ENCODE data around the gene COL5A1.

The COL5A1 gene

DNA sequence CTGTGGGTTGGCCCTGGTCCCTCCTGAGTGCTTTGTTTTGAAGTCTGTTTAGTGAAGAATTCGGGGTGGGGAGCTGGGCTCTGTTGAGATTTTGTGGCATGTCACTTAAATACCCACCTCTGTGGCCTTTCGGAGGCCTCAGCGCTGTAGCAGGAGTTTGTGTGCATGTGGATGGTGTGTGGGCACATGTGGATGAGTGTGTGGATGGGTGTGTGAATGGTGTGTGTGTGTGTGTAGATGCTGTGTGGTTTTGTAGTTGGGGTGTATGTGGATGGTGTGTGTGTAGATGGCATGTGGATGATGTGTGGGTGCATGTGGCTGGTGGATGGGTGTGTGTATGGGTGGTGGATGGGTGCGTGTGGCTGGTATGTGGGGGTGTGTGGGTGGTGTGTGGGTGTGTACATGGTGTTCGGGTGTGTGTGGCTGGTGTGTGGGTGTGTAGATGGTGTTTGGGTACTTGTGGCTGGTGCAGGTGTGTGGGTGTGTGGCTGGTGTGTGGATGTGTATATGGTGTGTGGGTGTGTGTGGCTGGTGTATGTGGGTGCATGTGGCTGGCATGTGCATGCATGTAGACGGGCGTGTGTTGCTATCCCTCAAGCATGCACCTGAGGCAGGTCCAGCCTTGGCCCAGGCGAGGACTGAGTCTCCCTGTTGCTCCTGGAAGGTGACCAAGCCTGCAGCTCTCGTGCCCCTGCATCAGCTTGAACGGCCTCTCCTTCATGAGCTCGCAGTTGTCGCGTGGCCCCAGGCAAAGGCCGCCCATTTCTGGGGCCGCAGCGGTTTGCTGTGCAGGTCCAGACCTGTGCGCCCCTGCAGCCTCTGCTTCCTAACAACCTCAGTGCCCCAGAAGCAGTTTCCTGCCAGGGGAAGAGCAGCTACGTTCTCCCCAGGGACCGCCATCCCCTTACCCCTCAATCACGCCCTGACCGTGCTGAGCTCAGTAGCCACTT is 185.0 kb downstream of the COL5A1 start:
- no peak for DNase-seq

DNA sequence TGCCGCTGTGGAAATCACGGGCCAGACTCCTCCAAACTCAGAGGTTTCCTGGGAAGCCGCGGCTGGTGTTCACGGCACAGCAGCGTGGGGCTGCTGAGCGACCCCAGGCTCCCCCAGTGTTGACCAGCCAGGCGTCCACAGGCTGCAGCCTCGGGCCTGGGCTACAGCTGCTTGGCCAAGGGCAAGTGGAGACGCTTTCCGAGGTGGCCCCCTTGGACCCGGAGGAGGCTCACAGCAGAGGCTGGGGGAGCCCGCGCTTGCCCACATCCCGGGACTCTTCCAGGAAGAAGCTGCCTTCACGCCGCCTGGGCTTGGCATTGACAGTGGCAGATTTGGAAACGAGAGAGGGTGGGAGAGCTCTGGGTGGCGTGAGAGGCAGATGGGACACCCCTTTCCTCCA is 186.0 kb downstream of the COL5A1 start:
- DNase-seq: no peak

DNA sequence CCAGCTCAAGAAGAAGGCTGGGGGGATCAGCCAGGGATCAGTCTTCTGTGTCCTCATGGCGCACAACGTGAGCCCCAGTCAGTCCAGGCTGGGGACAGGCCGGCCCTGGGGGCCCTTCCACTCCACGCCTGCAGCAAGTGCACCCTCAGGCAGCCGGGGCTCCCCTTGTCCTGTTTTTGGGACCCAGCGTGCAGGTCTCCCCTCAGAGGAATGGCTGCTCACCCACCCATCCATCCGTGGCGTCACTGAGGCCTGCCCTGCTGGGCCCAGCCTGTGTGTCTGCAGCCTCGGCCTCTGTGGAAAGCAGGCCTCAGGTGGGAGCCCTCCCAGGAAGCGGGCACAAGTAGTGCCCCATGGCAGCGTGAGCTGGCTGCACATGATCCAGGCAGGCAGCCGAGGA is 186.4 kb downstream of the COL5A1 start:
- no peak for DNase-seq

DNA sequence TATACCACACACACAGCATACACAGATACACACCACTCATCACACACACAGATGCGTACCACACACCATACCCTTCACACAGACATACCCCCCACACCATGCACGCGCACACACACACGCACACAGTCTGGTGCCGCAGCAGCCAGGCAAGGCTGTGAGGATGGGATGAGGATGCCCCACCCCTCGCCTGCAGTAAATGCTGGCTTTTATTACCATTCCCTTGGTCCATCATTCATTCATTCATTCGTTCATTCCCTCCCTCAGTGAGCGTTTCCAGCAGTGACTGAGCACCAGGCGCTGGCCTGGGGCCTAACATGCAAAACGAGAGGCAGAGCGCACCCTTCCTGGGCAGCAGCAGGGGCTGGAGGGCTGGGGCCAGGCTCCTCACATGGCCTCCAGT is 187.3 kb downstream of the COL5A1 start:
- no peak for DNase-seq

DNA sequence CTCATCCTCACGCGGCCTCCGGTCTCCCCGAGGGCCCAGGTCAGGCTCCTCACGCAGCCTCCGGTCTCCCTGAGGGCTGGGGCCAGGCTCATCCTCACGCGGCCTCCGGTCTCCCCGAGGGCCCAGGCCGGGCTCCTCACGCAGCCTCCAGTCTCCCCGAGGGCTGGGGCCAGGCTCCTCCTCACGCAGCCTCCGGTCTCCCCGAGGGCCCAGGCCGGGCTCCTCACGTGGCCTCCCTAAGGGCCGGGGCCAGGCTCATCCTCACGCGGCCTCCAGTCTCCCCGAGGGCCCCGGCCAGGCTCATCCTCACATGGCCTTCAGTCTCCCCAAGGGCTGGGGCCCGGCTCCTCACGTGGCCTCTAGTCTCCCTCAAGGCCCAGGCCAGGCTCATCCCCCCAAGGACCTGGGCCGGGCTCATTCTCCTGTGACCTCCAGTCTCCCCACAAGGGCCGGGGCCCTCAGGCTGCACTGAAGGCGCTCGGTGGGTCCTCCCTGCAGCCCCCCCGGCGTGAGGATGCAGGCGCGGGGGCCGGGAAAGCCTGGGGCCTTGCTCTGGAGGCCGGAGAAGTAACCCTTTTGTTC is 187.8 kb downstream of the COL5A1 start:
- DNase-seq: no peak

DNA sequence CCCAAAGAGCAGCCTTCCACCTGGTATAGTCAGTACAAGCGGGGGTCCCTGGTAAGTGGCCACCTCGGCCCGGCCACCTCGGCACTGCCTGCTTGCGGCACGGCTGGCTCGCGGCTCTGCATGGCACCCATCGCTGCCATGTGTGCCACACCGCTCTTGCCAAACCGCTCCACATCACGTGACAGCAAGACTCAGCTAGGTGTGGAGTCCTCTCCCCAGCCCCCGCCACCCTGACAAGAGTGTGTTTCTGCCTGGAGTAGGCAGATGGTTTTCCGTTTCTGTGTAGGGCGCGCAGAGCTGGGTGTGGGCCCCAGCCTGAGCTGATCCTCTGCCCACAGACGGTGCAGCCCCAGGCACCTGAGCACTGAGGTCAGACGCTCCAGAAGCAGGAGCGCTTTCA is 188.5 kb downstream of the COL5A1 start:
- DNase-seq: no peak

DNA sequence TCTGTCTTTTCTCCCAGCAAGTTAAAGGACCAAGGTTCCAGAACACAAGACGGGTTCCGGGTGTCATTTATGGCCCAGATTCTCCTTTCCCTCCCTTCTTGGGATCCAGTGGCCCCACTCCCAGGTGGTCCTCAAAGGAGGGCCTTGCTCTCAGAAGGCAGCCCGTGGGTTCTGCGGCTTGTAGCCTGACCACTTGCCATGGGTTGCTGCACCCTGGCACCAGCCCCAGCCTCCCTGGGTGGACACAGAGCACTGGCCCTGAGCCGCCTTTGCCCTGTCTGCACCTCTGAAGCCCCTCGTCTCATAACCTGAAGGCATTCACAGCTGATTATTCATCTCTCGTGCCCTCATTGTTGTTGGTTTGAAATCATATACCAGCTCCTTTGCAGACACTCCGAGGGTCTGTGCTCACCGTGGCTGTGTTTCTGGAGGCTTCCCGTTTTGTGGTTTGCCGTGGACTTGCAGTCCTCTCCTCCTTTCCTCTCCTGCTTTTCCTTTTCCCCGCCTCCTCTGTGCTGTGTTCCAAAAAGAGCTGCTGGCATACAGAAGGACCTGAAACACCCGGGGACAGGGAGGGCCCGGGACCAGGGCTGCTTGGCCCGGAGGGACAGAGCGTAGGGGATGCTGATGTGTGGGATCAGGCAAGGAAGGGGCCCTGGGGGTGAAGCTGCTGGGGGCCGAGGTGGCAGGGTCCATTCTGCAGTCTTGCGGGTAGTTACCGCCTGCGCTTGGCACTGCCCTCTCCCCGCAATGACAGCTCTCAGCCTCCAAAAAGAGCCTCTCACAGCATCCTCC is 189.5 kb downstream of the COL5A1 start:
- no peak for DNase-seq

DNA sequence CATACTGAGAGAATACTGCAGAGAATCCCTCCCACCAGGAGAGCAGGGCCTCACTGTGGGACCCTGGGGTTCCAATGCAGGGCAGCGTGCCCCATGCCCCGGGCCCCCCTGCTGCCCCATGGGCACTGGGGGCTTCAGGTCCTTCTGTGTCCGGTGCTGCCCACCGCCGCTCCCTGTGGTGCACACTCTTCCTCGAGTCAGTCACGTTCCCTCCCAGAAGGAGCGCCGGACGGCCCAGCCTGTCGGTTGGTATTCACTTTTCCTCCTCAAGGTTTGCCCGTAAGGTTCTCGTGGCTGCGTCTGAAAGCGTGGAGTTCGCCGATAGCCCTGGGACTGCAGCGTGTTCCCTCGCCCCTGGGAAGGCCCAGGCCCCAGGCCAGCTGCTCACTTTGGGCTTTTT is 190.9 kb downstream of the COL5A1 start:
- DNase-seq: no peak

DNA sequence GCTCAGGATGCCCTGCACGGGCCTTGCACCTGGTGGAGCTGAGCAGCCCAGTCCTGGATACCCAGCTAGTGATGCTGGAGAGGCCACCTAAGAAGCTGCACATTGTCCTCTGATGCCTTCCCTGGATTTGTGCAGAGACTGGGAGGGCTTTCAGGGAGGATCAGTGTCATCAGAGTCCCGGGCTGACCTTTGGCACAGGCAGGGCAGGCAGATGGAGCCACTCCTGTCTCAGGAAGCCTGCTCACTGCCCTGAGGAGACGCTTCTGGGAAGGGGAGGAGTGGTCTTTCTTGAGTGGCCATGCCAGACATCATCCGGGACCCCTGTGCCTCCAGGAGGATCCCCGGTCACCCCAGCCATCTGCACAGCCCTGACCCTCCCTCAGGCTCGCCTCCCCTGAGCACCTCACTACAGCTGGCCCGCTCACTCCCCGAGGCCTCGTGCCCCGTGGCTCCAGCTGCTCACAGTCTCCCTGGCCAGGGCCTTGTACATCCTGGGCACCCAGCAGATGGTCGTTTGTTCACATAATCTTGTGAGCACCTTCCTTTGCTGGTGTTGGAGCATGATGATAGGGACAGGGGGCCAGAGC is 191.8 kb downstream of the COL5A1 start:
- DNase-seq: no peak

DNA sequence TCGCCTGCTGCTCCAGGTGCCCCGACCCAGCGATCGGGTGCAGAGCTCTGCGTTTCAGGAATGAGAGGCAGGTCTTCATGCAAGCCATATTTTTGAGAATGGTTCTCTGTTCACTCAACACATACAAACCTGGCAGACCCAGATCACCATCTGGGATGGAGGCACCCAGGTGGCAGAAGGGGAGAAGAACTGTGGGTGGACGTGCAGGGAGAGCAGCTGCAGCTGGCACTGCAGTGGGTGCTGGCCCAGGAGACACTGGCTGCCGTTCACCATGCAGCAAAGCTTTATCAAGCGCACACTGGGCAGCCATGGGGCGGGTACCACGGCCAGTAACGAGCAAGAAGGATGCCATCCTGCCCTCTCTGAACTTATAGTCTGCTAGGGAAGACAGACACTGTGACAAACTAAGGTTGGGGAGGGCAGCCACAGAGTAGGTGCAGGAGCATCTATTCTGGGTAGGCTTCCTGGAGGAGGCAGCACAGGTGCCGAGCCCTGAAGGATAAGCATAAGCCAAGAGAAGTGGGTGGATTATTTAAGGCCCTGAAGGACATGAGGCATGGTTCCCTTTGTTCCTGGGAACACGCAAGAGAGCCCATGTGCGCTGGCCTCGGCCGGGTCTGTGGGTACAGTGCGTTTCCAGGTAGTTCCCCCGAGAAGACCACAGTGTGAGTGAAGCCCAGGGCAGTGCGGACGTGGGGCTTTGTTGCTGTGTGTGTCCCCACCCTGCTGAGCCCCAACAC is 192.8 kb downstream of the COL5A1 start:
- no peak for DNase-seq

DNA sequence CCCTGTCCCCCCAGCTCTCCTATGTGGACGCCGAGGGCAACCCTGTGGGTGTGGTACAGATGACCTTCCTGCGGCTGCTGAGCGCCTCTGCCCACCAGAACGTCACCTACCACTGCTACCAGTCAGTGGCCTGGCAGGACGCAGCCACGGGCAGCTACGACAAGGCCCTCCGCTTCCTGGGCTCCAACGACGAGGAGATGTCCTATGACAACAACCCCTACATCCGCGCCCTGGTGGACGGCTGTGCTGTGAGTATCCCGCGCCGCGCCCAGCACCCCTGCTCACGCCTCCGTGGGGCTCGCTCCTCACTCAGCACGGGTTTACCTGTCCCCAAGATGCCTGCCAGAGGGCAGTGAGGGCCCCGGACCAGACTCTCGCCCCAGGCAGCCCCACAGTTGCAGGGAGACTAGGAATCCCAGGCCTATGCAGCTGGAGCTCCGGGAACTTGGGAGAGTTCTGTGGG is 193.4 kb downstream of the COL5A1 start:
- no peak for DNase-seq

DNA sequence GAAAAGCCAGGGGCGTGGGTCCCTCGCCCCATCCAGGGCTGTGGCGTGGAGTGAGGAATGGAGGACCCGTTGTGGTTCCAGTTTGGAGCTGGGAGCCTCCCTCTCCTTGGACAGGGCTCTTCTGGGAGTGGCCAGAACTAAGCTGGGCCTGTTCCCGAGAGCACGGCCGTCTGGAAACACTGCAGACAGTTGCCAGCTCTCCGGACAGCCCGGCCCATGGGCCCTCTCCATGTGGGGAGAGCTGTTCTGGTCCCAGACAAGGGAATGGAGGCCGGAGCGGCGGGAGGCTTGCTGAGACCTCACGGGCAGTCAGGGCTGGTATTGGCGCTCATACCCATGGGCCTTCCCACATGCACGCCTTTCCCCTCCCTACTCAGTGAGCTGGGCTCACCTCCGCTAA is 193.8 kb downstream of the COL5A1 start:
- DNase-seq: no peak

DNA sequence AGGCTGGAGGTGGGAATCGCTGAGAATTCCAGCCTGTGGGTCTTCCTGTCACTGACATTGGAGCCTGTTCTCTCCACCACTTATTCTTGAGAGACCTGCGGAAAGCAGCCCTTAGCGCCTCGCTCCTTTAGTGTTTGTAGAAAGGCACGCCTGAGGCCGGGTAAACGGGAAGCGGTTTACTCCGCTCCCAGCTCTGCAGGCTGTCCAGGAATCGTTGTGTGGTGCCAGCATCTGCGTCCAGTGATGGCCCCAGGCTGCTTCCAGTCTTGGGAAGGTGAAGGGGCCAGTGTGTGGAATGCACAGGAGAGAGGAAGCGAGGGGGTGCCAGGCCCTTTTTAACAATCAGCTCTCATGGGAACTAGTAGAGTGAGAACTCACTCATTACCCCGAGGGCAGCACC is 194.4 kb downstream of the COL5A1 start:
- DNase-seq: no peak

DNA sequence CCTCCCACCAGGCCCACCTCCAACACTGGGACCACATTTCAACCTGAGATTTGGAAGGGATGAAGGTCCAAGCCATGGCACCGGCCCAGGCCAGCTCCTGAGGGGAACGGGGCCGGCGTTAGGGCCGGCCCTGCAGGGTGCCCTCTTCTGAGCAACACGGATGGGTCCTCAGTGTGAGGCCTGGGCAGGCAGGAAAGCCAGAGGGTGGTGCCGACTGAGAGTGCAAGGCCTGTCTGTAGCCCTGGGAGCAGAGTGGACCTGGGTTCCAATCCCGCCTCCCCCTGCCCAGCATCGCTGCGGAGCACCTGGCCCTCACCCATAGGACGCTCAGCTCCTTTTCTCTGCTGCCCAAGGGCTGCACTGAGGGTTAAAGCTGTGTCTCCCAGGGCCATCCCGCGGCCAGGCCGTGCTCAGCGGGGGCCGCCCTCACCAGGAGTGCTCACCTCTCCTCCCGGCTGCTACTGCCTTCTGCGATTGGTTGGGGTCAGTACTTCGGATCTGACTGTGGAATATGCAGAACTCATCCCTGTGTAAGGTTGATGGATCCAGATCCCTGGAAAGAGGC is 194.9 kb downstream of the COL5A1 start:
- no peak for DNase-seq

DNA sequence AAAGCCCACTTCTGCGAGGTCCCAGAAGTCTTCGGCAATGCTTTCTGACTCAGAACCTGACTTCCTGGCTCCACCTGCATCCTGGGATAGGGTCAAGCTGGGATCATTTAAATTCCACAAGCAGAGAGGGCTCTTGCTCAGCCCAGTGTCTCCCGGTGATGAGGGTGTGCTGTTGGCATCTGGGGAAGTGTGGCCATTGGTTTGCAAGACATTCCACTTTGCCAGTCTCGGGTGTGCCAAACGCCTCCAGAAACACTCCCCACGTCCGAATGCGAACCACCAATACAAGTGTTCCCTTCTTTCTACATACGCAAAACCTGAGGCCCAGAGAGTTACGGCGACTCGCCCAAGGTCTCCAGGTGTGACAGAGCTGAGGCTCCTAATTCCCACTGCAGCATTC is 195.9 kb downstream of the COL5A1 start:
- DNase-seq: no peak

DNA sequence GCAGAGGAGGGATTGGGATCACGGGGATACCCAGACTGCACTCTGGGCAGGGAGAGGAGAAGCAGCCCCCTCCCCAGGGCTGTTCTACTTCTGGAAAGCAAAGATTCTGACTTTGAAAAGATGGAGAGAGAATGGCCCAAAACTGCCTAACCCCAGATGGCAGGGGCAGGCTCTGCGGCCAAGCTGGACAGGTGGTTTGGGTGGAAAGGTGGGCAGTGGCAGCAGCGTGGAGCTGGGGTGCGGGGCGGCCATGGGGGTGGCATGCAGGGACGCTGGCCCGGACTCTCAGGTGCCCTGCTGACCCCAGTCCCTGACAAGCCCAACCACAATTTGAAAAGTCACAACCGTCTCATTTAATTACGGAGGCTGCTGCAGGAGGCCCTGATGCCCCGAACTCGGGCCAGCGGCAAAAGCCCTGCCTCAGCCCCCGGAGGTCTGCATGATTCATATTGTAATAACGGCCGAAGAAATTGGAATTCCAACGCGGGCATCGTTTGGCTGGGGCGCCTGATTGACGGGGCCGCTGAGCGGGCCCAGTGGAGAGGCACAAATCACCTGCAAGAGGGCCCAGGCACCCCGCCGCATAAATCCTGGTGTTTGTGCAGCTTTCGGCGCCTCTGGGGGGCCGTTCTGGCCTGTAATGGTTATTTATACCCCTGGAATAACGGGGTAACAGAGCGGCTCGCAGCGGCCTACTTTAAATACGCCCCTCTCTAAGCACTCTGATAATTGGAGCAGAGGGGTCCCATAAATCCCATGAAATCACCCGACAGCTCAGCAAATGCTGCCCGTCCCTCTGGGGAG is 197.2 kb downstream of the COL5A1 start:
- no peak for DNase-seq

DNA sequence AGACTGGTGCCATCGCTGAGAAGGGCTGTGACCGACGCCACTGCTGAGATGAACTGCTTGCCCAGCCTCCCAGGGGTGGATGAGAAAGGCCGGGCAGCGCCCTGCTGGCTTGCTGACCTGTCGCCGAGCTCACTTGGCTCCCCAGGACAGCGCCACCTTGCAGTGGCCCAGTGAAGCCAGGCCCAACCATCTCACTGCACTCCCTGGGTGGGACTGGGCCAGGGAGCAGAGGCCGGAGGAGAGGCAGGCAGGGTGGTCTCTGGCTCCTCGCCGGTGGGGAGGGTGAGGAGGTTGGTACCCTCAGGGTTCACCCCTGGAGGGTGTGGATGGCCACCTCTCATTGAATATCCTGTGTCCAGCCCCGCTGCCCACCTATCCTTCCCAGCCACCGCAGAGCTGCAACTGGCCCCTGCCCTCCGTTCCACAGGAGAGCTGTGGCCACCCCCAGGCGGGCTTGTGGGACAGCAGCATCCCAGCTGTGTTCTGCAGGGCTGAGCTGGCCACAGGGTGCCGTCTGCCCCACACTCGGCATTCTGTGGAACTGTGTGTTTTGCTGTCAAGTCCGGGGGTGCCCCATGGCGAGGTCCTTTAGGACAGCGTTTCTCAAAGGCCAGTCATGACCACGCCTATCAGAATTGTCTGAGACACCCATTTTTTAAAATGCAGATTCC is 198.0 kb downstream of the COL5A1 start:
- no peak for DNase-seq

DNA sequence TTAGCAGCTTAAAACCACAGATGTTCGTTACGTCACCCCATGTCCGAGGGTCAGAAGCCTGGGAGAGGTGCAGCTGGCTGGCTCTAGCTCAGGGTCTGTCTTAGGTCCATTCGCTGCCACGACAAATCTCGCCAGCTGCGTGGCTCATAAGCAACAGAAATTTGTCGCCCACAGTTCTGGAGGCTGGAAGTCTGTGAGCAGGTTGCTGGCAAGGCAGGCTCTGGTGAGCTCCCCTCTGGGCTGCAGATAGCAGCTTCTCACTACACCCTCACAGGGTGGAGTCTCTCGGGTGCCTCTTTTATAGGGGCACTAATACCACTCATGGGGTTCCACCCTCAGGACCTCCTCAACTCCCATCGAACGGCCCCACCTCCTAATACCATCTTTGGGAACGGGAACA is 198.9 kb downstream of the COL5A1 start:
- no peak for DNase-seq

DNA sequence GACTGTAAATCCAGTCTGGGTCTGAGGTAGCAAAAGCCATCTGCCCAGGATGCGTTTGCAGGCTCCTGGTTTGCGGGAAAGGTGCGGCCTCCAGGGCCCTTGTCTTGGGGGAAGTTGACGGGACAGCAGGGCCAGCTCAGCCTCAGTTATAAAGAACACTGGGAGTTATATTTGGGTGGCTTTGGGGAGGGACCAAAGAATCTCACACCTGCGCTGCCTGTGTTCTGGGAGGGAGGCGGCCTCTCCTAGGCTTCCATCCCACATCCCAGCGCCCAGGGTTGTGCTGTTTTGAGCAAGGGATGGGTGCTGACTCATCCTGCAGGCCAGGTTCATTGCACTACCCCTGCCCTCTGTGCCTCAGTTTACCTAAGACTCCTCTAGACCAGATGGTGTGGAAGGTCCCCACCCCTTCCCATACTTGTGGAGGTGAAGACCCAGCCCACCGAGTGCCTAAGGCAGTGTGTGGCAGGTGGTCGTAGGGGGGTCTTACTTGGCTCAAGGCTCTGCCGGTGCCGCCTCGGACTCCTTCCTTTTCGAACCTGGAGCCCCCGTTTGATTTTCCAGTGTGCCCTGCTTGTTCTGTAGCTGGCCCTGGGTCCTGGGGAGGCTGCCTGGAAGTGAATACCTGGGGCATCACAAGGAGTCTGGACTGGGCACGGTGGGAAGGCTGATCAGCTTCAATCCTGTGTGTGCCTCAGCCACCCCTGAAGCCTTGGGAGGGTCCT is 199.7 kb downstream of the COL5A1 start:
- DNase-seq: no peak

DNA sequence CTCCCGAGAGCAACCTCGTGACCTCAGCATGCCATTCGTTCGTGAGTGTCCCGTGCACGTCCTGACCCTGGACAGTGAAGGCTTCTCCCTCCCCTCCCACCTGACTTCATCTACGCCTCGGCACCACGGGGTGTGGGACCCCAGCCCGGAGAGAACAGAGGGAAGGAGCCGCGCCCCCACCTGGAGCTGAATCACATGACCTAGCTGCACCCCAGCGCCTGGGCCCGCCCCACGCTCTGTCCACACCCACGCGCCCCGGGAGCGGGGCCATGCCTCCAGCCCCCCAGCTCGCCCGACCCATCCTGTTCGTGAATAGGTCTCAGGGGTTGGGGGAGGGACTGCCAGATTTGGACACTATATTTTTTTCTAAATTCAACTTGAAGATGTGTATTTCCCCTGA is 200.7 kb downstream of the COL5A1 start:
- DNase-seq: no peak
